Cerebellar cortex (tissue), 1 donor: Measurements from ENCODE around the gene C6orf141.

Experiments used
- DNase-seq: peaks from one replicate; pipeline ENCODE4 v3.0.0-alpha.2; 2015; ENCODE audit warnings: low spot score

The C6orf141 gene

GRCh38 chr6:49539102-49539501 is 11.4 kb upstream of the C6orf141 start:
- DNase-seq = no peak

- DNase-seq = no peak
These were observed 9.9 kb upstream of the C6orf141 start for GRCh38 chr6:49540614-49541013.

DNA sequence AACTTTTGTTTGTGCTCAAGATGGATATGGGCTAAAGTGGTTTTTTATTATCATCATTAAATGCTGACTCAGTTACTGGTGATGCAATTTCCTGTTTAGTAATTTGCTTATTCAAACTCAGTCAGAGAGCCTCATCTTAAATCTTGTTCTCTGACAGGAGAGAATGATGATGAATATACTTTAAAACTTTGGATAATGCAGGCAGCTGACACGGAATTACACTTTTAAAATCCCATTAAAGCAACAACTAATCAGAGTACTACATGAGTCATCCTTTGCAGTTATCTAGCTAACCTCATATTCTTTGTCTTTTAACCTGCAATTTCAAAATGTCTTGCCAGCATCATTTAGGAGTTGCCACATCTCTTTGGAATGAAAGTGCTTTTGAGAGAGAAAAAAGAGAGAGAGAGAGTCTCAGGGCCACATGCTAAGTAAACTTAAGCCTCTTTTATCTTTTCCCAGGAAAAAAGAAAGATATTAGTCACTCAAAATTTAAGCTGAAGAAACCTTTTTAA is 9.2 kb upstream of the C6orf141 start:
- no peak for DNase-seq

- no peak for DNase-seq
These were observed 8.5 kb upstream of the C6orf141 start for GRCh38 chr6:49541936-49542335.

DNA sequence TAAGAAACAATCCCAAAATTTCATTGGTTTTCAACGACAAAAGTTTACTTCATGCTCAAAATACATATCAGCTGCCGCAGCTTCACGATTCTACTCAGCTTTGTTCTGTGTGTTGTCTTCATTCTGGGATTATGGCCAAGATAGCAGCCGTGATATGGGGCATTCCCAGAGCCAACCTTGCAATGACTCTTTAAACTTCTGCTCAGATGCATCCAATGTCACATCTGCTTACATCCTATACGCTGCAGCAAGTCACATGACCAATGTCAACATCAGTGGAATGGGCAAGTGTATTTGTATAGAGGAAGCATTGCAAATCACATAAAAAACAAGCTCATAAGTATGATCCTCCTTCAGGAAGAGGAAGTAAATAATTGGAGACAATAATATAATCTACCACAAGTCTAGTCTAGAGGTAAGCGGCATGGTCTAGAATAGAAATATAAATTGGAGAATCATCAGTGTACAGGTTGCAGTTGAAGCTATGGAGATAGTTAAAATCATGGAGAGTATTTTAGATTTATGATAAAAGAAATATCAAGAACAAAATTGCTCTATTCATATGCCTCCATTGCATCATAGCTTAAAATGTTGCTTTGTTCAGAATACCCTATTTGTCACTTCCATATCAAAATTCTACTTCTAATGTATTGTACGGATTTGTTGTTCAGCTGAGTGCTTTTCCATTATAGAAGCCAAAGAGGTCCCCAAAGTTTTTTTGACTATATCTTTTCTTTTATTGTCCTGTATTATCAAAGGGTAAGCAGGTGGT is 7.2 kb upstream of the C6orf141 start:
- DNase-seq = no peak

DNA sequence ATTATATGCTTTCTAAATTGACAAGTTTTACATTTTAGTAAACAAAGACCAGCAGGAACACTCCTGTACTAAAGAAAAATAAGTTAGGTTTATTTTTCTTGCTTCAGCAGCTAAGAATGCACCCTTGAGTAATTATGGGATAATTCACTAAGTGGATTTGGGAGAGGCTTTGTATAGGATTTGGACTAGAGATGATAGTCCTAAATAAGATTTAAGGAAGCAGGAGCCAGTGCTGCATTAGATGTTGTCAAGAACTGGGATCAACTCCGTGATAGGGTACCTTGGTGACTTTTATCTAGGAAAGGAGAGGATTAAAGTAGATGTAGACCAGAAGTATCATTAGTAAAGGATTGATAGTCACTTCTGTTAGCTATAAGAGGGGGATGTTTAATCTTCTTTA is 4.1 kb upstream of the C6orf141 start:
- no peak for DNase-seq

- no peak for DNase-seq
These were observed 1.7 kb upstream of the C6orf141 start for GRCh38 chr6:49548613-49549304.

DNA sequence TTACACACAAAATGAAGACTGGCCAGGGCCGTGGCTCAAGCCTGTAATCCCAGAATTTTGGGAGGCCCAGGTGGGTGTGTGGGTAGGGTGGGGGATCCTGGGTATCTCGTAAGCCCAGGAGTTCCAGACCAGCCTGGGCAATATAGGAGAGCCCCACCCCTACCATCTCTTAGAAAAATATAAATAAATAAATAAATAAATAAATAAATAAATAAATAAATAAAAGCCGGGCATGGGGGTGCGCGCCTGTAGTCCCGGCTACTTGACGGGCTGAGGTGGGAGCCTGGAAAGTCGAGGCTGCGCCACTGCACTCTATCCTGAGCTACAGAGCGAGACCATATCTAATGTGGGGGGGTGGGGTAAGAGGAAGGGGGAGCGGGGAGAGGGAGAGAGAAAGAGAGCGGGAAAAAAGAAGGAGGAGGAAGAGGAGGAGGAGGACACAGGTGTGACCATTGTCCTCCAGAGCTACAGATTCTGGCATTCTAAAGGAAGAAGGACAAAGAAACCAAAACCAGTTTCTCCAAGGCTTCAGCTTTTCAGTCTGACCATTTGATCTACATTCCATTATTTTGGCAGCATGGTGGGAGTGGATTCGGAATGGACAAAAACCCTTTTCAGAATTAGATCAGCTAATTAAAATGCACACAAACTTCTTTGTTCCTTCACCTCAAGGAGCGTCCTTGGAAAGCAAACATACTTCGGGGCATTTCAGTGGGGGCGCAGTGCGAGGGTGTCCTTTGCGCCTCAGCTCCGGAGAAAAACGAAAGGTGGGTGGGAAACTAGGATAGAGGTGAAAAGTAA is 577 bp upstream of the C6orf141 start:
- no peak for DNase-seq

- peak; percentile 26 for DNase-seq
These were observed 804 bp downstream of the C6orf141 start for GRCh38 chr6:49551078-49551865.

- no peak for DNase-seq
These were observed 1.3 kb downstream of the C6orf141 start for GRCh38 chr6:49551866-49552129.

DNA sequence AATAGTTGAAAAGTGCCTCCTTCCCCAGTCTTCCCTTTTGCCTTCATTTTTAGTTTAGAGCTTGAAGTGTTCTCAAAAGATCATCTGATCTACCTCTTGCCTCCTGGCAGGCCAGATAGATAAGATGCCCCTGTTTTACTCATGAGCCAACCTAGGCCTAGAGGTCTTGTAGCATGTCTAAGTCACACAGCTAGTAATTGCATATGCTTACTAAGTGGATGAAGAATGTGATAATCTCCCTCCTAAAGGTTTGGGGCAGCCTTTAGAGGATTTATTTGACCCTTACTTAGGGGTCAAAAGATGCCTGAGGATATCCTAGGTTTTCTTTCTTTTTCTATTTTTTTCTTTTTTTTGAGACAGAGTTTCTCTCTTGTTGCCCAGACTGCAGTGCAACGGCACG is 2.1 kb downstream of the C6orf141 start:
- no peak for DNase-seq

DNA sequence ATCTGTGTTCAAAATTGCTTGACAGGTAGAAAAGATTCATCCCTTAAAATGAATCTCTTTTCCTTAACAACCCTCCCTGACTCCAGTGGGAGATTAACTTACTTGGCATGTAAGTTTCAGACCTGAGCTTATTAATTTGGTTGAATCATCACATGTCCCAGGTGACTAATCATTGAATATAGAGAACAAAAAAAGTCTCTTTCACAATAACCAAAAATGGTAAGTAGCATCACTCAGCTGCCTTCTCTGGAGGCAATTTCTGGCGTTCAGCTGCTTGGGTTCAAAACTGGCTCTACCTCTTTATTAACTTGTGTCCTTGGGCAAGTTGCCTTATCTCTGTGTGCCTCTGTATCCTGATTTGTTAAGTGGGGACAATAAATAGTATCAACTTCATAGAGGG is 2.9 kb downstream of the C6orf141 start:
- no peak for DNase-seq

DNA sequence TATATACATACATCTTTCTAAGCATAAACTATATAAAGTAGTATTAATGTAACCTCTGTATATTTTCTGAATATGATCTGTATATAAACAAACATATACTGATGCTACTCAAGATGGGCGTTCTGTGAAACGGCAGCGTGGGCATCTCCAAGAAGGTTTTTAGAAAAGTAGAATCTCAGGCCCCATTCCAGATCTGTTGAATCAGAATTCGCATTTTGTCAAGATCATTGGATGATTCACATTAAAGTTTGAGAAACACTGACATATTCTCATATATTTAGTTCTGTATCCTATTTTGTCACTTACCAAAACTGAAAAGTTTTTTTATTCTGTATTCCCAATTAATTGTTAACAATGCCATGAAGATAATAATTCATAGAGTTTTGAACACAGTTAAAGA is 5.5 kb downstream of the C6orf141 start:
- DNase-seq = no peak

DNA sequence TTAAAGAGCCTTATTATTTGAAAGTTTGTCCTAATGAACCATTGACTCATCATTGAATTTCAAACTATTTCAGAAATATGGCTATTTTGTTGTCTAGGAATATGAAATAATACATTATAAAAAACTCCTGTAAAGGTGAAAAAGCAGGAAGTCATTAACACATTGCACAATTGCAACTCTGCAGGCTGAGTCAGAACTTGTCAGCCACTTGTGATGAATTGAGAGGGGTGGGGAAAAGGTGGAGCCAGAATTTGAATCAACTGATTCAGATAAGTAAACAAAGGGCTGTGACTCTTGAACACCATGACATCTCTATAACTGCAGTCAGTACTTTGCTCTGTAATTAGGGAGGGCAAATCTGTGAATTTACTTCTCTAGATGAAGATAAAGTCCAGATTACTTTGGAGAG is 6.0 kb downstream of the C6orf141 start:
- DNase-seq = no peak

- DNase-seq = no peak
These were observed 6.7 kb downstream of the C6orf141 start for GRCh38 chr6:49557177-49557576.

- DNase-seq = no peak
These were observed 7.8 kb downstream of the C6orf141 start for GRCh38 chr6:49558238-49558637.

DNA sequence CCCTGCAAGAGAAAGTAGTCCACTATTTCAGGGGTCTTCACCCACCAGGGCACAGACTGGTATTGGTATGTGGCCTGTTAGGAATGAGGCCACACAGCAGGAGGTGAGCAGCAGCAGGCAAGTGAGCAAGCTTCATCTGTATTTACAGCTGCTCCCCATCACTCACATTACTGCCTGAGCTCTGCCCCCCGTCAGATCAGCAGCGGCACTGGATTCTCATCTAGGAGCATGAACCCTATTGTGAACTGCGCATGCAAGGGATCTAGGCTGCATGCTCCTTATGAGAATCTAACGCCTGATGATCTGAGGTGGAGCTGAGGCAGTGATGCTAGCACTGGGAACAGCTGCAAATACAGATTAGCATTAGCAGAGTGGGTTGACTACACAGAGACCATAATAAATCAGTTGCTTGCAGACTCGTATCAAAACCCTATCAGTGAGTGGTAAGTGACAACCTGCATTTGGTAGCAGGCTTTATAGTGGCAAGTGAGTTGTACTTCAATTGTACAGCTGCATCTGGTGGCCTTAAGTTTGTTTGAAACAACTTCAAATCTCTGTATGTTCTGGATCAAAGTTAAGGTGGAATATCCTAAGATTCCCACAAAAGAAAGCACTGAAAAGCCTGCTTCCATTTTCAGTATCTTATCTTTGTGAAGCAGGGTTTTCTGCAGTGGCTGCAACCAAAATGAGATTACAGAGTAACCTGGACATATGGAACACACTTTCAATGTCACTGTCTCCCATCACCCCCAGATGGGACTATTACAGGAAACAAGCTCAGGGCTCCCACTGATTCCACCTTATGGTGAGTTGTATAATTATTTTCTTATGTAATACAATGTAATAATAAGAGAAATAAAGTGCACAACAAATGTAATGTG is 12.8 kb downstream of the C6orf141 start:
- peak; percentile 25 for DNase-seq

GRCh38 chr6:49564552-49564951 is 14.1 kb downstream of the C6orf141 start:
- DNase-seq = no peak

DNA sequence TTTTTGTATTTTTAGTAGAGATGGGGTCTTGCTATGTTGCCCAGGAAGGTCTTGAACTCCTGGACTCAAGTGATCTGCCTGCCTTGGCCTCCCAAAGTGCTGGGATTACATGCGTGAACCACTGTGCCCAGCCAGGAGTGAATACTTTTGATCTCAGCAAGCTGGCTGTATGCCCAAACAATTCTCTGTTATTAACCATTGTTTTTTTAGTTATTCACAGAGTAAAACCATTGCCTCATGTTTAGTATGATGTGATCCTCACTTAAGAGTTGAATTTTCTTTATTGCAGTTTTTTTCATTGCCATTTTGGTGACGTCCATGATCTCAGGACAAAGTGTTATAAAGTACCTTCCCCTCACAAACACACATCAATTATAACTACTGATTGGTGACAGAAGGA is 14.8 kb downstream of the C6orf141 start:
- no peak for DNase-seq

GRCh38 chr6:49565855-49566254 is 15.4 kb downstream of the C6orf141 start:
- no peak for DNase-seq

DNA sequence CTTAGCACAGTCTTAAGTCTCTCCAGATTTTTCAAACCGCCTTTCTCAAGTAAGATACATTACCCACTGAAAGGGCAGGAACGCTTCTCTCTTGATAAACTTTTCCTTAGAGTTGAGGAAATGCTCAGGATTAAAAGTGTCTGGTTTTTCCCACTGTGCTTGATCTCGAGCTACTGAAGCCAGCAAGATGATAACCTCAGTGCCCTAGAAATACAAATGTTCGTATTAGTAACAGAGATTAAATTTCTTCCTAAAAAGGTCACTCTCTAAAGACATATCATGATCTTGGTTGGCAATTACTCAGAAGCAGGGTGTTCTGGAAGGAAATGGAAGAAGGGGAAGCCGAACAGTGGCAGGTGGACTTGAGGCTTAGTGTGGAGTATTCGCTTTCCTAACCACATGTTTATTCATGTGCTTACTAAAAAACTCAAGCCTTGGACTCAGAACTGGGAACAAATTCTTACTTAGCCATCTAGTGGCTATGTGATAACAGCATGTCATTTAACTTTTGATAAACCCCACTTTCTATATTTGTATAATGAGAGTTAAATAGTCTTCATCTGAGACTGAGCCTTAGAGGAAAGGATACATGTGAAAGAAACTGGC is 20.1 kb downstream of the C6orf141 start:
- DNase-seq = no peak
